ENCODE results near the gene APOBEC3A. TPM values are rescaled to one million over a fixed set of nuclear protein-coding genes. Genes with fewer than 3 reads are reported as not detected.
"Not testable (repeated sequence)": the region's sequence is repeated elsewhere in the genome, so short reads cannot be mapped to it uniquely, and the experiment has no call there.

Gene APOBEC3A
- total RNA-seq, 4 donors from 2014 or later, result 0.75 to 0.76 TPM; not detected in 2

DNA sequence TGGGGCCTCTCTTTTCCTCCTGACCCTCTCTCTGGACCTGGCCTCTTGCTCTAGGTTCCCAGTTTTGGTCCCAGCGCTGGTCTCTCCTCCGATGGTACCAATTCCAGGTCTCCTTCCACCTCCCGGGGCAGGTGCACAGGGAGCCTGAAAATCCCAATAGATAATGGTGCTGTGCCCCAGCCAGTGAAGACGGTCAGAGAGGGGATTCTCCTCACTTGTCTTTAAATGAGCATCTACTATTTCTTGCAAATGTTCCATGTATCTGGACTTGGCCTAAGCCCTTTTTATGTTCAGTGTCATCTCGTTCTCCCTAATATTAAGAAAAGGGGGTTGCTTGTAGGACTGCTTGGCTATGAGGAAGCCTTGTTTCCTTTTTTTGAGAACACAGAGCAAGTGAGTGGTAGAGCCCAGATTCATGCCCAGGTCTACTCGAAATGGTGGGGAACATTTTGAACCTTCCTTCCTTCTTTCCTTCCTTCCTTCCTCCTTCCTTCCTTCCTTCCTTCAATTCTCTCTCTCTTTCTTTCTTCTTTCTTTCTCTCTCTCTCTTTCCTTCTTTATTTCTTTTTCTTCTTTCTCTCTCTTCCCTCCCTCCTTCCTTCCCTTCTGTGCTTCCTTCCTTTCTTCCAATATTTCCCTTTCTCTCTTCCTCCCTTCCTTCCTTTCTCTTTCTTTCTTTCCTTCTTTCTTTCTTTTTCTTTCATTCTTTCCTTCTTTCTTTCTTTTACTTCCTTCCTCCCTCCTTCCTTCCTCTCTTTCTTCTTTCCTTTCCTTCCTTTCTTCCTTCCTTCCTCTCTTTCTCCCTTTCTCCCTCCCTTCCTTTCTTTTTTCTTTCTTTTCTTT, 620 bp downstream of the APOBEC3A start:
- H3K4me1 ChIP-seq, result no peaks in the 10 kb centered on the region
- H3K27me3 ChIP-seq, result peaks cover 0 to 4% (median 0%) of the 10 kb centered on the region in 3 donors
- ATAC-seq, result no peak
- H3K9me3 ChIP-seq, result no peaks in the 10 kb centered on the region
- in situ Hi-C loops (cut with MboI; ENCODE audit: low sequenced_read_pairs in 4 of 4) (loop anchor here in 1 of 4 donors (5.0 kb wide), 1 partner anchor 39 kb away; no protein-coding TSS in a partner anchor), intact Hi-C loops (cut with DNase I; ENCODE audit: low total_unique reads) (no loop called here)
- TF ChIP-seq POLR2A (IDR thresholded peaks at IDR 0.05), result no peak
- H3K4me3 ChIP-seq, result no peak overlapping the region
- H3K27ac ChIP-seq, result no peak overlapping the region
- H3K36me3 ChIP-seq, result no peaks in the 10 kb centered on the region
- no peak for DNase-seq

DNA sequence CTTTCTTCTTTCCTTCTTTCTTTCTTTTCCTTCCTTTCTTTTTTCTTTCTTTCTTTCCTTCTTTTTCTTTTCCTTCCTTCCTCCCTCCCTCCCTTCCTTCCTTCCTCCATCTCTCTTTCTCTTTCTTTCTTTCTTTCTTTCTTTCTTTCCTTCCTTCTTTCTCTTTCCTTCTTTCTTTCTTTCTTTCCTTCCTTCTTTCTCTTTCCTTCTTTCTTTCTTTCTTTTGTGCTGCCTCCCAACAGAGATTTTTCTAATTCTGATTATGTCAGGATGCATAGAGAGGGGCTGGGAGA, 1.2 kb downstream of the APOBEC3A start:
- H3K4me3 ChIP-seq; H3K4me1 ChIP-seq; intact Hi-C loops (cut with DNase I; ENCODE audit: low total_unique reads); H3K27me3 ChIP-seq; H3K36me3 ChIP-seq; ATAC-seq; H3K27ac ChIP-seq; DNase-seq; H3K9me3 ChIP-seq: not testable (repeated sequence)
- in situ Hi-C loops (cut with MboI; ENCODE audit: low sequenced_read_pairs in 4 of 4), result loop anchor here in 1 of 4 donors (5.0 kb wide), 1 partner anchor 39 kb away; no protein-coding TSS in a partner anchor

DNA sequence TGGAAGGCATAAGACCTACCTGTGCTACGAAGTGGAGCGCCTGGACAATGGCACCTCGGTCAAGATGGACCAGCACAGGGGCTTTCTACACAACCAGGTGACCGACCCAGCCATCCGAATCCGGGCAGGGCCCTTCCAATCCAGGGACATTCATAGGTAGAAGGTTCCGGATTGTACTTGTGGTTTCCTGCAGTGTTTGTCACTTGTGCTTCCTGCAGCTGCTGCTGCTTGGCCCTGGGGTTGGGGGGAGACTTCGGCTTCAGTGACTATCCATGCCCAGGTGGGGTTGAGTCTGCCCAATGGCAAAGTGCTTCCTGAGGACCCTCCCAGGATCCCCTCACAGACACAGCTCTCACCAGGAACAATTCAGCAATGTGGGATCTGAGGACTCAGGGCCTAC, 2.2 kb downstream of the APOBEC3A start:
- DNase-seq (no peak), ATAC-seq (no peak)
- no peak overlapping the region for H3K27ac ChIP-seq
- H3K9me3 ChIP-seq, result no peaks in the 10 kb centered on the region
- H3K27me3 ChIP-seq, result peaks cover 0 to 4% (median 3%) of the 10 kb centered on the region in 3 donors
- in situ Hi-C loops (cut with MboI; ENCODE audit: low sequenced_read_pairs in 4 of 4), result loop anchor here in 1 of 4 donors (5.0 kb wide), 1 partner anchor 38 kb away; no protein-coding TSS in a partner anchor
- H3K36me3 ChIP-seq, result no peaks in the 10 kb centered on the region
- no peaks in the 10 kb centered on the region for H3K4me1 ChIP-seq
- no peak overlapping the region for H3K4me3 ChIP-seq
- intact Hi-C loops (cut with DNase I; ENCODE audit: low total_unique reads), result no loop called here
- no peak for TF ChIP-seq POLR2A (IDR thresholded peaks at IDR 0.05)
- TF ChIP-seq, protein P1, sequence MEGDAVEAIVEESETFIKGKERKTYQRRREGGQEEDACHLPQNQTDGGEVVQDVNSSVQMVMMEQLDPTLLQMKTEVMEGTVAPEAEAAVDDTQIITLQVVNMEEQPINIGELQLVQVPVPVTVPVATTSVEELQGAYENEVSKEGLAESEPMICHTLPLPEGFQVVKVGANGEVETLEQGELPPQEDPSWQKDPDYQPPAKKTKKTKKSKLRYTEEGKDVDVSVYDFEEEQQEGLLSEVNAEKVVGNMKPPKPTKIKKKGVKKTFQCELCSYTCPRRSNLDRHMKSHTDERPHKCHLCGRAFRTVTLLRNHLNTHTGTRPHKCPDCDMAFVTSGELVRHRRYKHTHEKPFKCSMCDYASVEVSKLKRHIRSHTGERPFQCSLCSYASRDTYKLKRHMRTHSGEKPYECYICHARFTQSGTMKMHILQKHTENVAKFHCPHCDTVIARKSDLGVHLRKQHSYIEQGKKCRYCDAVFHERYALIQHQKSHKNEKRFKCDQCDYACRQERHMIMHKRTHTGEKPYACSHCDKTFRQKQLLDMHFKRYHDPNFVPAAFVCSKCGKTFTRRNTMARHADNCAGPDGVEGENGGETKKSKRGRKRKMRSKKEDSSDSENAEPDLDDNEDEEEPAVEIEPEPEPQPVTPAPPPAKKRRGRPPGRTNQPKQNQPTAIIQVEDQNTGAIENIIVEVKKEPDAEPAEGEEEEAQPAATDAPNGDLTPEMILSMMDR (IDR thresholded peaks at IDR 0.05 in 4 of 5, conservative IDR thresholded peaks at IDR 0.05 in 1 of 5), result no peak

DNA sequence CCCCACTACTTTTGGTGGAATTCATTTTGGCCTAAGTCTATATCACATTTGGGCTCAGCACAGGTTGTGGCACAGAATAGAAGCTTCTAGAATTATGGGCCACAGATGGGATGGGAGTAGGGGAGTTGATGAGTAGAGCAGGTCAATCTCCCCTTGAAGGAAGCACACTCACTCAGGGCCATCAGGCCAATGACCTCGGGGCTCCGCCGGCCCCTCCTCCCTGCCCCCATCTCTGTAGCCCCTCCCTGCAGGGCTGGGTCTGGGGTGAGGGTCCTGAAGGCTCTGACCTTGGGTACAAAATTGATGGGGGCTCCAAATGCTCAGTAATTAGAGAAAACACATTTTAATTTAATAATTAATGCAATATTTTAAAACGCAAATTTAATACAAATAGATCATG, 3.3 kb downstream of the APOBEC3A start:
- H3K4me3 ChIP-seq; H3K4me1 ChIP-seq; ATAC-seq; H3K27me3 ChIP-seq; intact Hi-C loops (cut with DNase I; ENCODE audit: low total_unique reads); DNase-seq; in situ Hi-C loops (cut with MboI; ENCODE audit: low sequenced_read_pairs in 4 of 4); H3K9me3 ChIP-seq; H3K27ac ChIP-seq; H3K36me3 ChIP-seq: not testable (repeated sequence)

DNA sequence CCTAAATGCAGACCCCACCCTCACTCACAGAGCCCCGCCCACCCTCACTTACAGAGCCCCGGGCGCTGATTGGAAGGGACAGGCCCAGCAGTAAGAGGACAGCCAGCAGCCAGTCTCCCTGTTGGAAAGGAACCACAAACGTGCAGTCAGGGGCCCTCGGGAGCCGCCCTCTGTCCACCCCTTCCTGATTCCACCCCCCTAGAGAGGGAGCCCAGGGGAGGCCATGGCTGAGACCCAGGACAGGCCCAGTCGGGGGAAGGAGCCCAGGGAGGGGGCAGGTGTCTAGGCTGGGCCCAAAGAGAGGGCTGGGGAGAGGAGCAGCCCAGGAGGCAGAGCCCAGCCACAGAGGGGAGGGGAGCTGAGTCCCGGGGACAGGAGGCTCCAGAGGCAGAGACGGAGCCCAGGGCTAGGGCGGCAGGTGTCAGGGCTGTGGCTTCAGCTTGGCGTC, 5.9 kb downstream of the APOBEC3A start:
- H3K27ac ChIP-seq; H3K4me1 ChIP-seq; in situ Hi-C loops (cut with MboI; ENCODE audit: low sequenced_read_pairs in 4 of 4): not testable (repeated sequence)

DNA sequence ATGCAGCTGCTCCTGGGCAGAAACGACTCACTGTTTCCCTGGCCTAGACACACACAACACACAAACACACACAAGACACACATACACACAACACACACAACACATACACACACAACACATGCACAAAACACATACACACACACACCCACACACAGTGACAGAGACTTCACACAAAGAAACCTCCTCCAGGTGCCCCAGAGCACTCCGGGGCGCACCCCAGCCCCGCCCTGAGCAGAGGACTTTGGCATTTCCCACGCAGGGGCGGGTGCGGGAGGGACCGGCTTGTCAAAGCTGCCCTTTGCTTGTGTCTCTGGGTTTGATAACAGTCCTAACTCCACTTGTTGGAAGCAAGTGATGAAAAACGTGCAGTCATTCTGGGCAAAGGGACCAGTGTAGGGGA, 6.5 kb downstream of the APOBEC3A start:
- Histone ChIP-seq H3K36me3 (no peaks in the 10 kb centered on the region), H3K4me1 (no peaks in the 10 kb centered on the region), H3K9me3 (no peaks in the 10 kb centered on the region), H3K27me3 (peaks cover 0 to 3% (median 3%) of the 10 kb centered on the region in 3 donors), H3K4me3 (no peak overlapping the region), H3K27ac (no peak overlapping the region)
- no peak for ATAC-seq
- in situ Hi-C loops (cut with MboI; ENCODE audit: low sequenced_read_pairs in 4 of 4) (no loop called here), intact Hi-C loops (cut with DNase I; ENCODE audit: low total_unique reads) (no loop called here)
- no peak for DNase-seq
- no peak for TF ChIP-seq POLR2A (IDR thresholded peaks at IDR 0.05)
- TF ChIP-seq, protein P1 (IDR thresholded peaks at IDR 0.05 in 4 of 5, conservative IDR thresholded peaks at IDR 0.05 in 1 of 5), result no peak

More for the DNA sequence above, 5.9 kb downstream of the APOBEC3A start:
- DNase-seq; intact Hi-C loops (cut with DNase I; ENCODE audit: low total_unique reads); ATAC-seq; H3K9me3 ChIP-seq; H3K4me3 ChIP-seq; H3K27me3 ChIP-seq; H3K36me3 ChIP-seq: not testable (repeated sequence)
